ENCODE data around the gene NIN. TPM values are rescaled to one million over a fixed set of nuclear protein-coding genes. Genes with fewer than 3 reads are reported as not detected.
"Not testable (repeated sequence)": the region's sequence is repeated elsewhere in the genome, so short reads cannot be mapped to it uniquely, and the experiment has no call there.

NIN gene
- total and polyA plus RNA-seq, 7 donors: 7.3 to 47.7 (median 24.3) TPM

DNA sequence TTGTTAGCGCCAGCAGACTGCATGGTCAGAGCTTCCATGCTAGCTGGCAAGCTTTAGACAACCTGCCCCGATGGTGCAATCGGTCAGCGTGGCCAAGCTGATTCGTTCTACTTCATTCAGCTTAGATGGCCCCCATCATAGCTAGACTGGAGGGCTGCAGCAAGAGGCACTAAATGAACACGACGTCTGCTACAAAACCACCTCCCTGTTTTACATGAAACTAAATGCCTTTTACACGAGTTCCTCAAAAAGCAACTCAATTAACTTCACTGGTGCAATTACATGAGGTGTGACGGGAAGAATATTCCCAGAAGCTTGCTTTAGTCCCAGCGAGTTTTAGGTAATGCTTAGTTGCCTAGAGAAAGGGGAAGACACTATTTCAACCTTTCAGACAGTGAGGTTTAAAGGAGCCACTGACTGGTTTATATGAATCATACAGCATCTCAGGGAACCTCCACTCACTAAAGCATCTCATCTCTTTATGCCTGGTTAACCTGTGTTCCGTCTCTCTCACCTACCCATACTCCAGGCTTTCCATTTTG is 8.4 kb downstream of the NIN start:
- Histone ChIP-seq H3K36me3 (ENCODE audit: insufficient read depth in 1 of 2, low read depth in 1 of 2) (no peaks in the 10 kb centered on the region), H3K9me3 (no peaks in the 10 kb centered on the region), H3K4me3 (no peak overlapping the region), H3K27ac (peak overlapping the region; percentile 5), H3K4me1 (peaks cover 47% of the 10 kb centered on the region), H3K27me3 (ENCODE audit: insufficient read depth in 3 of 3, low read length in 2 of 3) (no peaks in the 10 kb centered on the region)
- TF ChIP-seq, protein P1, sequence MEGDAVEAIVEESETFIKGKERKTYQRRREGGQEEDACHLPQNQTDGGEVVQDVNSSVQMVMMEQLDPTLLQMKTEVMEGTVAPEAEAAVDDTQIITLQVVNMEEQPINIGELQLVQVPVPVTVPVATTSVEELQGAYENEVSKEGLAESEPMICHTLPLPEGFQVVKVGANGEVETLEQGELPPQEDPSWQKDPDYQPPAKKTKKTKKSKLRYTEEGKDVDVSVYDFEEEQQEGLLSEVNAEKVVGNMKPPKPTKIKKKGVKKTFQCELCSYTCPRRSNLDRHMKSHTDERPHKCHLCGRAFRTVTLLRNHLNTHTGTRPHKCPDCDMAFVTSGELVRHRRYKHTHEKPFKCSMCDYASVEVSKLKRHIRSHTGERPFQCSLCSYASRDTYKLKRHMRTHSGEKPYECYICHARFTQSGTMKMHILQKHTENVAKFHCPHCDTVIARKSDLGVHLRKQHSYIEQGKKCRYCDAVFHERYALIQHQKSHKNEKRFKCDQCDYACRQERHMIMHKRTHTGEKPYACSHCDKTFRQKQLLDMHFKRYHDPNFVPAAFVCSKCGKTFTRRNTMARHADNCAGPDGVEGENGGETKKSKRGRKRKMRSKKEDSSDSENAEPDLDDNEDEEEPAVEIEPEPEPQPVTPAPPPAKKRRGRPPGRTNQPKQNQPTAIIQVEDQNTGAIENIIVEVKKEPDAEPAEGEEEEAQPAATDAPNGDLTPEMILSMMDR (IDR thresholded peaks at IDR 0.05): no peak
- DNase-seq (peak; percentile 43 to 65), ATAC-seq (peak; percentile 59 to 86 (median 76))
- intact Hi-C loops (cut with DNase I): no loop called here
- 35 to 51% (median 39%) methylated on average over 11 of the region's 11 CpGs for WGBS, 3 donors

DNA sequence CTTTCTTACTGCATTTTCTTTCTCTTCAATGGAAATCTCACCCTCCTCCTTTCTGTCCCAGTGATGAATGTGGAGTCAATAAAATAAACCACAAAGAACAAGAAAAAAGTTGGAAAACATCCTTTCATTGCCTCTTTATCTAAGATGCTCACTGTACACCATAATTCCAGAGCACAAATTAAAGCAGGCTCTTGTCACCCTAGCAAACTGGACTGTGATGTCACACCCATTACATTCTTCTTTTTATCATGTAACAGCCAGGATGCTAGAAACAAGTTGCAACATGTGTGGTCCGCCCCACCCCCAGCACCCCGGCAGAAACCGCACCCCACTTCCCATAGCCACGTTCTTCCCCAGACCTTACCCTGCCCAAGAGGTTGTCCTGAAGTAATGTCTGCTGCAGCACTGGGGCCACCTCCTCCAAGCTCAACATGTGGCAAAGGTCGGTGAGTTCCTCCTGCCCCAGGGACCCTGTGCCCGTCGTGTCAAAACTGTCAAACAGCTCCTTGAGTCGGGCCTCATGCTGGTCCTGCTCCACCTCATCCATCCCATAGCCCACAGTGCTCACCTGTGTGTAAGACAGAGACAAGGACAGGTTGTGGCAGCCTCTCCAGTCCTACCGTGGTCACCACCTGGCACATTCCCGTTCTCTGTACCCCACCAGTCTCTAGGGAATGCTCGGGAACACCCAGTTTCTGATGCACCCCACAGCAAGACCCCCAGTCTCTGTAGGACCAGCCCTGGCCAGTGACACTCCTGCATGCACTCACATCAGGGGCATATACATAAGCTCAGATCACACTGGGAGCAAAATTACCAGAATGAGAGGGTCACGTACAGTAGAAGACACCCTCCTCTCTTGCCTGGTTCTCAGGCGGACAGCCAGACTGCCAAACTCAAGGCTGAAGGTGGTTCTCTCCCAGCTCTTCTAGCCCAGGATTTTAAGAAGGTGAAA is 9.2 kb downstream of the NIN start:
- Histone ChIP-seq H3K36me3 (ENCODE audit: insufficient read depth in 1 of 2, low read depth in 1 of 2) (no peaks in the 10 kb centered on the region), H3K27me3 (ENCODE audit: insufficient read depth in 3 of 3, low read length in 2 of 3) (no peaks in the 10 kb centered on the region), H3K4me3 (no peak overlapping the region), H3K27ac (peak overlapping the region; percentile 5), H3K4me1 (peaks cover 49% of the 10 kb centered on the region), H3K9me3 (no peaks in the 10 kb centered on the region)
- DNase-seq: peak in 1 of 2 donors; percentile 54
- ATAC-seq: peak; percentile 7 to 28 (median 16)
- intact Hi-C loops (cut with DNase I): no loop called here
- TF ChIP-seq, protein P1 (IDR thresholded peaks at IDR 0.05): no peak
- WGBS, 3 donors: 62 to 70% (median 70%) methylated on average over 13 of the region's 13 CpGs

- Histone ChIP-seq H3K9me3 (no peaks in the 10 kb centered on the region), H3K27me3 (ENCODE audit: insufficient read depth in 3 of 3, low read length in 2 of 3) (no peaks in the 10 kb centered on the region), H3K36me3 (ENCODE audit: insufficient read depth in 1 of 2, low read depth in 1 of 2) (no peaks in the 10 kb centered on the region), H3K4me1 (peaks cover 44% of the 10 kb centered on the region), H3K27ac (no peak overlapping the region), H3K4me3 (no peak overlapping the region)
- intact Hi-C loops (cut with DNase I): no loop called here
- ATAC-seq (no peak), DNase-seq (no peak)
- WGBS, 3 donors: 90 to 93% (median 91%) methylated on average over 3 of the region's 3 CpGs
- TF ChIP-seq, protein P1 (IDR thresholded peaks at IDR 0.05): no peak
Observed at GRCh38 chr14:50820786-50821509, 10.0 kb downstream of the NIN start.

DNA sequence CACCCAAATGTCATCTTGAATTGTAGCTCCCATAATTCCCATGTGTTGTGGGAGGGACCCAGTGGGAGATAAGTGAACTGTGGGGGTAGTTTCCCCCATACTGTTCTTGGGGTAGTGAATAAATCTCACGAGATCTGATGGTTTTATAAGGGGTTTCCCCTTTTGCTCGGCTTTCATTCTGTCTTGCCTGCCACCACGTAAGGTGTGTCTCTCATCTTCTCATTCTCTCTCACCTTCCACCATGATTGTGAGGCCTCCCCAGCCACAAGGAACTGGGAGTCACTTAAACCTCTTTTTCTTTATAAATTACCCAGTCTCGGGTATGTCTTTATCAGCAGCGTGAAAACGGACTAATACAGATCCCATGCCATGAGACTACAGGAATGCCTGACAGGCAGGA is 11.7 kb downstream of the NIN start:
- peaks cover 43% of the 10 kb centered on the region for H3K4me1 ChIP-seq
- 91 to 95% (median 91%) methylated on average over 6 of the region's 6 CpGs for WGBS, 3 donors
- intact Hi-C loops (cut with DNase I): not testable (repeated sequence)

More for the DNA sequence above, 11.7 kb downstream of the NIN start:
- not testable (repeated sequence) for H3K4me3 ChIP-seq; H3K27ac ChIP-seq; ATAC-seq; DNase-seq; H3K36me3 ChIP-seq (ENCODE audit: insufficient read depth in 1 of 2, low read depth in 1 of 2); H3K9me3 ChIP-seq; H3K27me3 ChIP-seq (ENCODE audit: insufficient read depth in 3 of 3, low read length in 2 of 3)

All from psoas muscle (tissue), 8 donors.